ENCODE data around the gene INTS15.
"Not testable (repeated sequence)": the region's sequence is repeated elsewhere in the genome, so short reads cannot be mapped to it uniquely, and the experiment has no call there.

Gene INTS15

GRCh38 chr7:6589829-6590644 lies at the start of gene INTS15:
TSS of gene INTS15 (plus strand) at chr7:6590021. CDS start at chr7:6590284, 263 bp downstream.
- DNase-seq, result peak; percentile 55

DNA sequence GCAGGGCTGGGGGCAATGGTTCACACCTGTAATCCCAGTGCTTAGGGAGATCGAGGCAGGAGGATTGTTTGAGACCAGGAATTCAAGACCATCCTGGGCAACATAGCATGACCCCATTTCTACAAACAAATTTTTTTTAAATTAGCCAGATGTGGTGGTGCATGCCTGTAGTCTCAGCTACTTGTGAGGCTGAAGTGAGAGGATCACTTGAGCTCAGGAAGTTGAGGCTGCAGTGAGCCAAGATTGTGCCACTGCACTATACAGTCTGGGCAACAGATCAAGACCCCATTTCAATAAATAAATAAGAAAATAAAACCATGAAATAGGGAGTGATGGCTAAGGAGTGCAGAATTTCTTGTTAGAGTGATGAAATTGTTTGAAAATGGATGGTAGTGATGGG lies 47.5 kb upstream of the INTS15 start:
- DNase-seq, result no peak

DNA sequence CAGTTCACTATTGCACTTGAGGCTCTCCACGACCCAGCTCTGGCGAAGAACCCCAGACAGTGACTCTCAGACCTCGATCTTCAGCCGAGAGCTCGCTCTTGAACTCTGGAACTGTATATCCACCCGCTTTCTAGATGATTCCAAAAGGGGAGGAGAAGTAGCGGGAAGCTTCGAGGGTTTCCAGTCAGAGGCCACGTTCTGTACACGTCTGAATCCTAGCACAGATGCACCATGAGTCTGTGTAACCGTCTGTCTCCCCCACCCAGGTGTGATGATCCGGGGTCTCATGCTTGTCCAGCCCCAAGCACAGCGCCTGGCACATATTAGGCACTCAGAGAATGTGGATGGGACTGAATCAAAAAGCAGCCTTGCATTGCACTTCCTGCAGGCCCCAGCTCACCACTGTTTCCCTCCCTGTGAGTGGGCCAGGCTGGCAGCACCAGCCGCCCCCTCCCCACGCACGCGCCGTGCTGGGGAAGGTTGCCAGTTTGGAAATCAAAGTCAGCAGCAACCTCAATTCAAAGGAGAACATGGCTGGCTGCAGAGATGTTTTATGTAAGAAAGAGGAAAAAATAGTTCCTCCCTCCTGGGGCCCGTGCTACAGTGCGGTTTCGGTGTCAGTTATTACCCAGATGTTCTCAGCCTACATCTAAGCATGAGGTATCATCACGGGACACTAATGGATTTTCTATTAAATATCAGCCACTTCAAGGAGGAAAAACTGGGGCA lies 44.3 kb upstream of the INTS15 start:
- DNase-seq, result peak; percentile 66

GRCh38 chr7:6546498-6547251 lies 43.1 kb upstream of the INTS15 start:
- DNase-seq, result peak; percentile 67

DNA sequence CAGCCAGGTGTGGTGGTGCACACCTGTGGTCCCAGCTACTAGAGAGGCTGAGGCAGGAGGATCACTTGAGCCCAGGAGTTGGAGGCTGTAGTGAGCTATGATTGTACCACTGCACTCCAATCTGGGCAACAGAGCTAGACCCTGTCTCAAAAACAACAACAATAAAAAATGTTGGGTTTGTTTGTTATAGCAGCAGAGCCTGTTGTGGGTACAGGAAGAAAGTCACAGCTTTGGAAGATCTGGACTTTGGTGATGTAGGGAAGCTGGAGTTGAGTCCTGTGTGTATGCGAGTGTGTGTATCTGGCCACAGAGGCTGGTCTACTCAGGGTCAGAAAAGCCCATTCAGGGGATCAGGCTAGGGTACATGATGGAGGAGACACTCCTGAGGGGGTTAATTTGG lies 42.4 kb upstream of the INTS15 start:
- no peak for DNase-seq

- DNase-seq, result no peak
Measured at GRCh38 chr7:6551016-6551511, 38.8 kb upstream of the INTS15 start, which contains the start of gene GRID2IP. TSS of gene GRID2IP (minus strand) at chr7:6551461. CDS start at chr7:6551436, 25 bp downstream.

DNA sequence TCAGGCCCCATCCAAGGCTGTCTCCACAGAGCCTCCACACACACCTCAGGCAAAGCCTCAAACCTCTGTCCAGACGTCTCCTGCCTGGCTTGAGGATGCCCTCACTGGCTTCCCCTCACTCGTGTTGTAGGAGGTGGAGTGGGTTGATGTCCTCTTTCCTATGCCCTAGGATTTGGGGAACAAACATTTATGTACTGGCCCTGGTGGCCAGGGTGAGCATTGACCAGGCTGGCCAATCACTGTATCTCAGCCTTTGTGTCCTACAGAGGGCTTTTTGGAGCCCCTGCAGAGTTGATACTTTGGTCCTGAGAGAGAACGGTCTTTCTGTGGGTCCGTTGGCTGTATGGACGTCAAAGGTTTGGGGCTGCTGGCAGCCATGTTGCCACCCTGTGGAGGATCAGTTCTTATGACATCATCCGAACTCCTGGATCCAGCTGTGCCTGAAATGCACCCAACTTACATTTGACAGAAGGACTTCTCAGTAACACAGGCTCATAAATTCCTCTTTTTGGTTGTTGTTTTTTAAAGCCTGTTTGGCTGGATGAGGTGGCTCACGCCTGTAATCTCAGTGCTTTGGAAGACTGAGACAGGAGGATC lies 36.3 kb upstream of the INTS15 start:
- DNase-seq, result no peak

- DNase-seq, result no peak
Measured at GRCh38 chr7:6554848-6555247, 35.0 kb upstream of the INTS15 start.

- DNase-seq, result no peak
Measured at GRCh38 chr7:6556196-6556595, 33.6 kb upstream of the INTS15 start.

DNA sequence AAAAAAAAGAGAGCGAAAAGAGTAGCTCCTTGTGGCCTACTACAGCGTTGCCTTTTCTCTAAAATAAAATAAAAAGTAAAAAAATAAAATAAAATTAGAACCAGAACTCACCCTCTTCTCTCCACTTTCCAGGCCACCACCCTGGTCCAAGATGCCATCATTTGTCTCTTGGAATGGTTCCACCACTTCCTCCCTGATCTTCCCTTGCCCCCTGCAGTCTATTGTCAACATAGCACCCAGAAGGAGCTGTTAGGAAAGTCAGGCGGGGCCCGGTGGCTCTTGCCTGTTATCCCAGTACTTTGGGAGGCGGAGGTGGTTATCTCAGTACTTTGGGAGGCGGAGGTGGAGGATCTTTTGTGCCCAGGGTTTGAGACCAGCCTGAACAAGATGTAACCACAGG lies 31.0 kb upstream of the INTS15 start:
- peak; percentile 50 for DNase-seq

DNA sequence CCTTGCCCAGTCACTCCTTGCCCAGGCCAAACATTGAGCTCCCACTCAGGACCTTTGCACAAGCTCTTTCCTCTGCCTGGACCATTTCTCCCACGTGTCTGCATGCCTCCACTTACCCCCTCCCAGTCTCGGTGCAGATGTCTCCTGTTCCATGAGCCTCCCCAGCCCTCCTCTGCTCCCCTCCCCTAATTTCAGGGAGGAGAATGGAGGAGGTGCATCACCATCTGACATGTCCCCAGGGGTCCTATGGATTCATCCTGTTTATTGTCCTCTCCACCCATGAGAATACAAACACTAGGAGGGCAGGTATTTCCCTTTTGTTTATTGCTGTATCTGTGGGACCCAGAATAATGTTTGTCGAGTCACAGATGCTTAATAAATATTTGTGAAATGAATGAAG lies 29.9 kb upstream of the INTS15 start:
- DNase-seq, result no peak

GRCh38 chr7:6562106-6562505 lies 27.7 kb upstream of the INTS15 start:
- DNase-seq, result no peak

DNA sequence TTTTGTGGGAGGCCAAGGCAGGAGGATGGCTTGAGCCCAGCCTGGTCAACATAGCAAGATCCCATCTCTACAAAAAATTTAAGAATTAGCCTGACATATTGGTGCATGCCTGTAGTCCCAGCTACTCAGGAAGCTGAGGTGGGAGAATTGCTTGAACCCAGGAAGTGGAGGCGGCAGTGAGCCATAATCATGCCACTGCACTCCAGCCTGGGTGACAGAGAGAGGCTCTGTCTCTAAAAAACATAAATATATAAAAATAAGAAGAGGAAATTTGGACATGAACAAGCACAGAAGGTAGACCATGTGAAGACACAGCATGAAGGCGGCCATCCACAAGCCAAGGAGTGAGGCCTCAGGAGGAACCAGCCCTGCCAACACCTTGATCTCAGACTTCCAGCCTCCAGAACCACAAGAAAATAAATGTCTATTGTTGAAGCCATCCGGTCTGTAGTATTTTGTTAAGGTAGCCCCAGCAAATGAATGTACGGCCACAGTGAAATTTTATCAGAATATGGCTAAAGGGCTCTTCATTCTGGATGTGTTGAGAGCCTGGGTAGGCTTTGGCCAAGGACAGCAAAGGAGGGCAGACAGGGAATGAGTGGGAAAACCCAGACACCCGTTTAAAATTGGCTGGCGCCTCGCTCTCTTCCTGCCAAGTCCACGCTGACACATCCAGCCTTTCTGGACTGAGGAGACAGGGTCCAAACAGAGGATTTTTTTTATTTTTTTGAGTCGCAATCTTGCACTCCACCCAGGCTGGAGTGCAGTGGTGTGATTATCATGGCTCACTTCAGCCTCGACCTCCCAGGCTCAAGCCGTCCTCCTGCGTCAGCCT lies 25.7 kb upstream of the INTS15 start:
- DNase-seq, result no peak

DNA sequence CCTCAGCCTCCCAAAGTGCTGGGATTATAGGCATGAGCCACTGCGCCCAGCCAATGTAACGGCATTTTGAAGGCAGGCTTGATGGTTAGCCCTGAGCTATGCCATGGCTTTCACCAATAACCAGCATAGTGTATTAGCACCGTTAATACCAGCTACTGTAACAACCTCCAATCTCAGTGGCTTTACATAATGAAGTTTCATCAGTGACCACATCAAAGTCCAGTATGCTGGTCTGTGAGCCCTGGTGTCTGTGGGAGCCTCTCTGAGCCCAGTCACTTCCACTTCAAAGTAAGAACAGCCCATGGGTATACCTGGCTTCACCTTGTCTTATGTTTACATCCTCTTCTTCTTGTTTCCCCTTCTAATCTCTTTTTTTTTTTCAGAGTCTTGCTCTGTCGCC lies 24.2 kb upstream of the INTS15 start:
- DNase-seq, result no peak

- peak; percentile 36 for DNase-seq
Measured at GRCh38 chr7:6567886-6568285, 21.9 kb upstream of the INTS15 start.

DNA sequence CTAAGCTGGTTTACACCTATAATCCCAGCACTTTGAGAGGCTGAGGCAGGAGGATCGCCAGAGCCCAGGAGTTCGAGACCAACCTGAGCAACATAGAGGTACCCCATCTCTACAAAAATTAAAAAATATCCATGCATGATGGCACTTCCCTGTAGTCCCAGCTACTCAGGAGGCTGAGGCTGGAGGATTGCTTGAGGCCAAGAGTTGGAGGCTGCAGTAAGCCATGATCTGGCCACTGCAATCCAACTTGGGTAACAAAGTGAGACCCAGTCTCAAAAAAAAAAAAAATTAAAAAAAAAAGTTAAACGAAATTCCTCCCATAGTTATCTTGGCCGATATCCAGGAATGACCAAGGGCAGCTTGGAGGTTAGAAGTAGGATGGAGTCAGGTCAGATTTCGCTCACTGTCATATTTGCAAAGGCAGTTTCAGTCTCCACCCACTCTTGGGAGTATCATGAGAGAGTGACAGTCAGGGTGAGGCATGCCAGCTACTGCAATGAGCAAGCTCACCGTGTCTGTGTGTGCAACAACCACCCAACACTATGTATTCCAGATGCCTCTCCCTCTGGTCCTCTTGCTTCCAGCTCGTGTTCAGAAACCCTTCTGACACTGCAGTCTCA lies 18.6 kb upstream of the INTS15 start:
- DNase-seq, result no peak

- no peak for DNase-seq
Measured at GRCh38 chr7:6575281-6576023, 14.4 kb upstream of the INTS15 start.

DNA sequence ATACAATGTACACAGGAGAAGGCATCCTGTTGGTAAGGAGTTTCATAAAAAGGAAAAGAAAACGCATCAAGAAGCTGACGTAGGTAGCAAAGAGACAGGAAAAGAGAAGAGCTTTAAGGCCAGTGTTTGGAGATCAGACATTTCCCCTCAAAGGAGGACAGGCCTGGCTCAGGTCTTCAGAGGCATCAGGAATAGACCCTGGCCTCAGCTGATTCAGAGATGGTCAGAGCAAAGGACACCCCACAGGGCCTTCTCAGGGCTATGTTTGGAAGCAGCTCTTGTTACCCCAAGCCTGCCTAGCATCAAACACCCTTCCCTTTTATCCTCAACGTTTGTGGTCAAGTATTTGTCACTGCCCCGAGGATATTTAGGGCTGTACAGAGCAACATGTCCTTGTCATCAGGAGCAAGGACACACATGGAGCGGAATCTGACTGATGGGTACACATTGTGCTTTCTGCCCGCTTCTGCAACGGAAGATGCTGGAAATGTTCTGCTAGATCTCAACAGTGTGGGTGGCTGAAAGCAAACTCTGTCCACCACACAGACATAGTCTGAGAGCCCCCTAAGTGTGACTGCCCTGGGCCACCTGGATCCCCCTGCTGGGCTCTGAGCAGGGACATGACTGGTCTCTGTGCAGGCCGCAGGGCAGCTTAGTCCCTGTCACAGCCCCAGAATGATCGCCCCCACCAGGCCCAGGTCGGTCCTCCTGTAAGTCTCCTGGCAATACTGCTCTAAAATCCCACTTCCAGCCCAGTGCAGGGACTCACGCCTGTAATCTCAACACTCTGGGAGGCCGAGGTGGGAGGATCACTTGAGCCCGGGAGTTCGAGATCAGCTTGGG lies 13.6 kb upstream of the INTS15 start:
- DNase-seq, result no peak

- DNase-seq, result not testable (repeated sequence)
Measured at GRCh38 chr7:6576867-6577368, 12.9 kb upstream of the INTS15 start.
